ENCODE data around the gene WNK4. TPM values are rescaled to one million over a fixed set of nuclear protein-coding genes. Genes with fewer than 3 reads are reported as not detected.
"Not testable (repeated sequence)": the region's sequence is repeated elsewhere in the genome, so short reads cannot be mapped to it uniquely, and the experiment has no call there.

The WNK4 gene
- total RNA-seq, 1 donor from 2014 or later, result 8.9 TPM

- no peak for DNase-seq (ENCODE audit: low spot score)
- Mint-ChIP-seq H3K27ac (ENCODE audit: unreplicated experiment) (peak overlapping the region; percentile 100), H3K4me3 (ENCODE audit: unreplicated experiment) (peak overlapping the region; percentile 91), H3K9me3 (ENCODE audit: unreplicated experiment) (no peaks in the 10 kb centered on the region), H3K27me3 (ENCODE audit: unreplicated experiment) (peaks cover 14% of the 10 kb centered on the region), H3K36me3 (ENCODE audit: low read depth, unreplicated experiment) (peaks cover 10% of the 10 kb centered on the region), H3K4me1 (ENCODE audit: unreplicated experiment) (peaks cover 52% of the 10 kb centered on the region)
- no peak for TF ChIP-seq CTCF (IDR thresholded peaks at IDR 0.05; ENCODE audit: unreplicated experiment)
Observed at GRCh38 chr17:42761638-42762037, 18.8 kb upstream of the WNK4 start.

GRCh38 chr17:42766124-42766523, 14.3 kb upstream of the WNK4 start:
- Mint-ChIP-seq H3K27me3 (ENCODE audit: unreplicated experiment) (peaks cover 12% of the 10 kb centered on the region), H3K4me1 (ENCODE audit: unreplicated experiment) (peaks cover 32% of the 10 kb centered on the region), H3K9me3 (ENCODE audit: unreplicated experiment) (no peaks in the 10 kb centered on the region), H3K27ac (ENCODE audit: unreplicated experiment) (peak overlapping the region; percentile 33), H3K4me3 (ENCODE audit: unreplicated experiment) (no peak overlapping the region), H3K36me3 (ENCODE audit: low read depth, unreplicated experiment) (peaks cover 6% of the 10 kb centered on the region)
- no peak for TF ChIP-seq CTCF (IDR thresholded peaks at IDR 0.05; ENCODE audit: unreplicated experiment)
- DNase-seq (ENCODE audit: low spot score), result no peak

DNA sequence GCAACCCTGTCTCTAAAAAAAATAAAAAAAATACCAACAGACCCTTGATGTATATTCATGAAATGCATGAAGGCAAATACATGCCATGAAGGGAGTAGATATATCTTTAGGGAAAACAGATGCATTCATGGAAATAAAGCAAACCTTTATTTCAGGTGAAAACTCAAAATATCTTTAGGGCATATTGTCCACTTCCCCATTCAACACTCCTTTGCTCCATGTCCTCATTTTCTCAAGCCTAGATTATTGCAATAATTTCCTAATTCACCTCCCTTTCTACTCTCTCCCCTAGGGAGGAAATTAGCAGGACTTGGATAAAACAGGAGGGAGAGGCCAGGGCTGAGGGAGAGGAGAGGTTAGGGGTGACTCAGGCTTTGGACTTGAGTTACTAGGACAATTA, 12.9 kb upstream of the WNK4 start:
- H3K9me3 Mint-ChIP-seq (ENCODE audit: unreplicated experiment), result no peaks in the 10 kb centered on the region

GRCh38 chr17:42768006-42768405, 12.4 kb upstream of the WNK4 start:
- Mint-ChIP-seq H3K4me1 (ENCODE audit: unreplicated experiment) (peaks cover 31% of the 10 kb centered on the region), H3K27ac (ENCODE audit: unreplicated experiment) (peak overlapping the region; percentile 38)
- H3K36me3 Mint-ChIP-seq (ENCODE audit: low read depth, unreplicated experiment); H3K9me3 Mint-ChIP-seq (ENCODE audit: unreplicated experiment); H3K27me3 Mint-ChIP-seq (ENCODE audit: unreplicated experiment); H3K4me3 Mint-ChIP-seq (ENCODE audit: unreplicated experiment); DNase-seq (ENCODE audit: low spot score): not testable (repeated sequence)

More for the DNA sequence above, 12.9 kb upstream of the WNK4 start:
- Mint-ChIP-seq H3K27me3 (ENCODE audit: unreplicated experiment) (peaks cover 8% of the 10 kb centered on the region), H3K4me1 (ENCODE audit: unreplicated experiment) (peaks cover 33% of the 10 kb centered on the region), H3K4me3 (ENCODE audit: unreplicated experiment) (no peak overlapping the region), H3K27ac (ENCODE audit: unreplicated experiment) (peak overlapping the region; percentile 38), H3K36me3 (ENCODE audit: low read depth, unreplicated experiment) (peaks cover 9% of the 10 kb centered on the region)
- TF ChIP-seq CTCF (IDR thresholded peaks at IDR 0.05; ENCODE audit: unreplicated experiment), result no peak
- no peak for DNase-seq (ENCODE audit: low spot score)

- H3K4me1 Mint-ChIP-seq (ENCODE audit: unreplicated experiment), result peaks cover 39% of the 10 kb centered on the region
- H3K27me3 Mint-ChIP-seq (ENCODE audit: unreplicated experiment); H3K4me3 Mint-ChIP-seq (ENCODE audit: unreplicated experiment); DNase-seq (ENCODE audit: low spot score); H3K27ac Mint-ChIP-seq (ENCODE audit: unreplicated experiment); H3K9me3 Mint-ChIP-seq (ENCODE audit: unreplicated experiment); H3K36me3 Mint-ChIP-seq (ENCODE audit: low read depth, unreplicated experiment): not testable (repeated sequence)
Observed at GRCh38 chr17:42769964-42770363, 10.4 kb upstream of the WNK4 start.

GRCh38 chr17:42772945-42773289, 7.5 kb upstream of the WNK4 start:
- Mint-ChIP-seq H3K4me1 (ENCODE audit: unreplicated experiment) (peaks cover 46% of the 10 kb centered on the region), H3K9me3 (ENCODE audit: unreplicated experiment) (no peaks in the 10 kb centered on the region), H3K27me3 (ENCODE audit: unreplicated experiment) (peaks cover 2% of the 10 kb centered on the region), H3K27ac (ENCODE audit: unreplicated experiment) (peak overlapping the region; percentile 99), H3K4me3 (ENCODE audit: unreplicated experiment) (peak overlapping the region; percentile 95), H3K36me3 (ENCODE audit: low read depth, unreplicated experiment) (peaks cover 3% of the 10 kb centered on the region)
- no peak for TF ChIP-seq CTCF (IDR thresholded peaks at IDR 0.05; ENCODE audit: unreplicated experiment)
- DNase-seq (ENCODE audit: low spot score), result no peak
